Measurements from ENCODE around the gene GLB1L2. TPM values are rescaled to one million over a fixed set of nuclear protein-coding genes. Genes with fewer than 3 reads are reported as not detected.

GLB1L2 gene
- total and polyA plus RNA-seq, 3 donors from 2014 or later, result 18.5 to 29.9 (median 29.1) TPM

DNA sequence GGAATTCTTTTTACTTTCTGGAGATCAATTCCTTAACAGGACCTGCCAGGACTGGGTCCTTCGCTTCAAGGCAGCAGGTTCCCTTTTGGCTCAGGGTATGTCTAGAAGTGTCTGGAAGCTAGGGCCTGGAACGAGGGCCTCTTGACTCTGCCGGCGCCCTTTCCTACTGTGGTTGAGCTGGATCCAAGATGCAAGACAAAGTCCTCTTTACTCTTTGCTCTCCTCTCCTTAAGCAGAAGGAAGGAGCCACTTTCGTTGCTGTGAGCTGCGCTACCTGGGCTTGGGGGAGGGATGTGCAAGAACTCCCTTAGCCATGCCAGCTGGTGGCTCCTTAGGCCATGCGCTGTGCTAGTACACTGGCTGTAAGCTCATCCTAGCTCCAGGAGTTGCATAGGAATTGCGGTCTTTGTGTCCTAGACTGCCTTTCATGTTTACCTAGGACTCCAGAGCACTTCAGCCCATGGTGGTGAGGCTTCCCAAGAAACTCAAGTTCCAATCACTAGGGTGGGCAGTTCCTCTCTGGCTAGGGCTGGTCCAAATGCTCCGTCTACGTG lies 18.1 kb downstream of the GLB1L2 start:
- intact Hi-C loops (cut with DNase I; ENCODE audit: low total_unique reads), result no loop called here
- TF ChIP-seq POLR2A (IDR thresholded peaks at IDR 0.05), result no peak
- TF ChIP-seq, protein P1, sequence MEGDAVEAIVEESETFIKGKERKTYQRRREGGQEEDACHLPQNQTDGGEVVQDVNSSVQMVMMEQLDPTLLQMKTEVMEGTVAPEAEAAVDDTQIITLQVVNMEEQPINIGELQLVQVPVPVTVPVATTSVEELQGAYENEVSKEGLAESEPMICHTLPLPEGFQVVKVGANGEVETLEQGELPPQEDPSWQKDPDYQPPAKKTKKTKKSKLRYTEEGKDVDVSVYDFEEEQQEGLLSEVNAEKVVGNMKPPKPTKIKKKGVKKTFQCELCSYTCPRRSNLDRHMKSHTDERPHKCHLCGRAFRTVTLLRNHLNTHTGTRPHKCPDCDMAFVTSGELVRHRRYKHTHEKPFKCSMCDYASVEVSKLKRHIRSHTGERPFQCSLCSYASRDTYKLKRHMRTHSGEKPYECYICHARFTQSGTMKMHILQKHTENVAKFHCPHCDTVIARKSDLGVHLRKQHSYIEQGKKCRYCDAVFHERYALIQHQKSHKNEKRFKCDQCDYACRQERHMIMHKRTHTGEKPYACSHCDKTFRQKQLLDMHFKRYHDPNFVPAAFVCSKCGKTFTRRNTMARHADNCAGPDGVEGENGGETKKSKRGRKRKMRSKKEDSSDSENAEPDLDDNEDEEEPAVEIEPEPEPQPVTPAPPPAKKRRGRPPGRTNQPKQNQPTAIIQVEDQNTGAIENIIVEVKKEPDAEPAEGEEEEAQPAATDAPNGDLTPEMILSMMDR (IDR thresholded peaks at IDR 0.05), result no peak
- no peak overlapping the region for H3K27ac ChIP-seq
- H3K4me1 ChIP-seq, result peaks cover 4% of the 10 kb centered on the region
- H3K36me3 ChIP-seq (ENCODE audit: low read depth, missing control alignments), result no peaks in the 10 kb centered on the region
- H3K4me3 ChIP-seq, result no peak overlapping the region
- H3K27me3 ChIP-seq, result no peaks in the 10 kb centered on the region
- no peak for DNase-seq
- 93 to 97% methylated on average over 10 of the region's 10 CpGs for WGBS, 2 donors
- no peaks in the 10 kb centered on the region for H3K9me3 ChIP-seq

DNA sequence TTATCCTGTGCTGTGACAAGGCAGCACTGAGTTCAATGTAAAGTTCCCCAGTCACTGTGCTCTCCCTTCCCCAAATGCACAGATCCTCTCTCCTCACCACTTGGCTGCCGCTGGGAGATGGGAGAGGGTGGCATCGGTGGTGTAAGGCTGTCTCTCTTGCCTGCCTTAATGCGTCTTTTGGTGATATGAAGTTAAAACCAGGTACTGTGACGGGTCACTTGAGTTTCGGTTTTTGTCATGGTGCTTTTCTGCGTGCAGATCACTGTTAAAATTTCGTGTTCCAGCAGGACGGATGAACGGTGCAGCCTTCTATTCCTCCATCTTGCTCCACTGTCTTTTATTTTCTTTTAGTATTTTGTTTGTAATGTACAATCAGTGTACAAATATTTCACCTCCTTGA lies 18.6 kb downstream of the GLB1L2 start:
- no peak overlapping the region for H3K27ac ChIP-seq
- intact Hi-C loops (cut with DNase I; ENCODE audit: low total_unique reads), result no loop called here
- WGBS, 2 donors, result 93 to 97% methylated on average over 9 of the region's 9 CpGs
- no peak for DNase-seq
- H3K27me3 ChIP-seq, result no peaks in the 10 kb centered on the region
- peaks cover 4% of the 10 kb centered on the region for H3K4me1 ChIP-seq
- TF ChIP-seq POLR2A (IDR thresholded peaks at IDR 0.05), result no peak
- TF ChIP-seq, protein P1 (IDR thresholded peaks at IDR 0.05), result no peak
- H3K36me3 ChIP-seq (ENCODE audit: low read depth, missing control alignments), result no peaks in the 10 kb centered on the region
- H3K9me3 ChIP-seq, result no peaks in the 10 kb centered on the region
- H3K4me3 ChIP-seq, result no peak overlapping the region

- Histone ChIP-seq H3K36me3 (ENCODE audit: low read depth, missing control alignments) (no peaks in the 10 kb centered on the region), H3K4me1 (no peaks in the 10 kb centered on the region), H3K4me3 (no peak overlapping the region), H3K27ac (no peak overlapping the region), H3K9me3 (no peaks in the 10 kb centered on the region), H3K27me3 (no peaks in the 10 kb centered on the region)
- TF ChIP-seq POLR2A (IDR thresholded peaks at IDR 0.05), result no peak
- TF ChIP-seq, protein P1 (IDR thresholded peaks at IDR 0.05), result no peak
- 93 to 94% methylated on average over 2 of the region's 2 CpGs for WGBS, 2 donors
- DNase-seq, result no peak
- intact Hi-C loops (cut with DNase I; ENCODE audit: low total_unique reads), result no loop called here
Observed at GRCh38 chr11:134352111-134352510, 20.3 kb downstream of the GLB1L2 start.

DNA sequence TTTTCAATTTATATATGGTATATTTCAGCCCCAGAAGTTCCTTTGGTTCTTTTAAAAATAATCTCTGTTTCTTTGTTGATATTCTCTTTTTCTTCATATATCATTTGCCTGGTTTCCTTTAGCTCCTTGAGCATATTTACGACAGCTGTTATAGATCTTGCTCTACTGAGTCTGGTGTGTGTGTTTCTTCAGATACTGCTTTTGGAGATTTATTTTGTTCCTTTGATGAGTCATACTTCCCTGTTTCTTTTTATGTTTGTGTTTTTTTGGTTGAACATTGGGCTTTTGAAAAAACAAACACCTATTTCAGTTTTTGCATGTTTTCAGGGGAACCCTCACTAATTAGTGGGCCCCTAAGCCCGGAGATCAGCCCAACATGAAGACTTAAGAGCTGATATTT lies 23.3 kb downstream of the GLB1L2 start:
- intact Hi-C loops (cut with DNase I; ENCODE audit: low total_unique reads), result no loop called here
- H3K4me1 ChIP-seq, result no peaks in the 10 kb centered on the region
- no peaks in the 10 kb centered on the region for H3K27me3 ChIP-seq
- no peak overlapping the region for H3K27ac ChIP-seq
- no peak for DNase-seq
- H3K36me3 ChIP-seq (ENCODE audit: low read depth, missing control alignments), result no peaks in the 10 kb centered on the region
- H3K9me3 ChIP-seq, result no peaks in the 10 kb centered on the region
- 49 to 53% methylated on average over 2 of the region's 2 CpGs for WGBS, 2 donors
- TF ChIP-seq, protein P1 (IDR thresholded peaks at IDR 0.05), result no peak
- no peak for TF ChIP-seq POLR2A (IDR thresholded peaks at IDR 0.05)
- no peak overlapping the region for H3K4me3 ChIP-seq

GRCh38 chr11:134355656-134356055 lies 23.9 kb downstream of the GLB1L2 start:
- Histone ChIP-seq H3K27me3 (no peaks in the 10 kb centered on the region), H3K4me3 (no peak overlapping the region), H3K9me3 (no peaks in the 10 kb centered on the region), H3K36me3 (ENCODE audit: low read depth, missing control alignments) (no peaks in the 10 kb centered on the region), H3K27ac (no peak overlapping the region), H3K4me1 (no peaks in the 10 kb centered on the region)
- WGBS, 2 donors, result 92 to 93% methylated on average over 5 of the region's 5 CpGs
- TF ChIP-seq, protein P1 (IDR thresholded peaks at IDR 0.05), result no peak
- no peak for TF ChIP-seq POLR2A (IDR thresholded peaks at IDR 0.05)
- no peak for DNase-seq
- intact Hi-C loops (cut with DNase I; ENCODE audit: low total_unique reads), result no loop called here

Data from testis (tissue), 3 donors.